Stimulated activated effector memory CD8-positive, alpha-beta T cell treated with anti-CD3 and anti-CD28 coated beads, Interleukin-12 subunit alpha, Interleukin-12 subunit beta, amount 100 ng/mL, for 72 hours (primary cell): Measurements from ENCODE around the gene COQ8A.
"Not testable (repeated sequence)": the region's sequence is repeated elsewhere in the genome, so short reads cannot be mapped to it uniquely, and the experiment has no call there.

Experiments
- ATAC-seq: fragments of 150-1000 bp; cut with Tn5 transposase; 2 replicates; pipeline ENCODE4 v1.10.0; 2021
- DNase-seq, 2 donors: peaks; one replicate each; pipeline ENCODE4 v3.0.0; 2021 to 2022; ENCODE audit warnings: low spot score in 2 of 2
- H3K27ac Mint-ChIP-seq: one replicate; pipeline ENCODE4 v1.8.0; 2022; ENCODE audit warnings: mild to moderate bottlenecking, mixed read lengths
- H3K36me3 Mint-ChIP-seq: one replicate; pipeline ENCODE4 v1.8.0; 2022; ENCODE audit warnings: mild to moderate bottlenecking, mixed read lengths
- H3K4me1 Mint-ChIP-seq: one replicate; pipeline ENCODE4 v1.8.0; 2022; ENCODE audit warnings: mixed read lengths
- H3K4me3 Mint-ChIP-seq: one replicate; pipeline ENCODE4 v1.8.0; 2022; ENCODE audit warnings: mild to moderate bottlenecking, mixed read lengths
- H3K9me3 Mint-ChIP-seq: one replicate; pipeline ENCODE4 v1.8.0; 2022; ENCODE audit warnings: mixed read lengths

COQ8A gene

DNA sequence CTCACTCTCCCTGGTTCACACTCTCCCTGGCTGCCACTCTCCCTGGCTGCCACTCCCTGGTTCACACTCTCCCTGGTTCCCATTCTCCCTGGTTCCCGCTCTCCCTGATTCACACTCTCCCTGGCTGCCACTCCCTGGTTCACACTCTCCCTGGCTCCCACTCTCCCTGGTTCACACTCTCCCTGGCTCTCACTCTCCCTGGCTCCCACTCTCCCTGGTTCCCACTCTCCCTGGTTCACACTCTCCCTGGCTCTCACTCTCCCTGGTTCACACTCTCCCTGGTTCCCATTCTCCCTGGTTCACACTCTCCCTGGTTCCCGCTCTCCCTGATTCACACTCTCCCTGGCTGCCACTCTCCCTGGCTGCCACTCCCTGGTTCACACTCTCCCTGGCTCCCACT, 15.8 kb downstream of the COQ8A start:
- not testable (repeated sequence) for H3K4me3 Mint-ChIP-seq, H3K27ac Mint-ChIP-seq, DNase-seq, H3K9me3 Mint-ChIP-seq, ATAC-seq, H3K36me3 Mint-ChIP-seq
- H3K4me1 Mint-ChIP-seq: peaks cover 48% of the 10 kb centered on the region

- no peaks in the 10 kb centered on the region for H3K36me3 Mint-ChIP-seq
- H3K27ac Mint-ChIP-seq: no peak overlapping the region
- H3K4me3 Mint-ChIP-seq: no peak overlapping the region
- peaks cover 2% of the 10 kb centered on the region for H3K9me3 Mint-ChIP-seq
- ATAC-seq: no peak
- DNase-seq: no peak
- H3K4me1 Mint-ChIP-seq: peaks cover 43% of the 10 kb centered on the region
Measured at GRCh38 chr1:226956942-226957713, 17.0 kb downstream of the COQ8A start.

- Mint-ChIP-seq H3K36me3 (no peaks in the 10 kb centered on the region), H3K4me3 (no peak overlapping the region), H3K27ac (no peak overlapping the region), H3K9me3 (peaks cover 2% of the 10 kb centered on the region), H3K4me1 (peaks cover 43% of the 10 kb centered on the region)
- ATAC-seq: no peak
- no peak for DNase-seq
Measured at GRCh38 chr1:226957714-226958113, 17.6 kb downstream of the COQ8A start.

DNA sequence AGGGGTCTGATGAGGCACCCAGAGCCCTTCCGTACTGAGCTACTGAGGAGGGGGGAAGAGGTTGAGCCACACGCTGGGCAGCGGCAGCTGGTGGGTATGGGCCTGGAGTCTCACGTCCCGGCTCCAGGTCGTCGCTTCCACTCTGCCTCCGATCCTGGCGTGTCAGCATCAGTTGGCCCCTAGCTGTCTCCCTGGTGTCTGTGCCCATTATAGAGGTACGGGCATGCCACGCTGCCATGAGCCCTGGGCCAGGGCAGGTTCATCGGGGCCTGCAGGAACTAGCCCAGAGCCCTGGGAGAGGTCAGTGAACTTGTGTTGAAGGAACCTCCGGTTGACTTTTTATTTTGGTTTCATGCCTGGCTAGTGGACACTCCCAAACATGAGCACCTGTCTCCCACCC, 18.2 kb downstream of the COQ8A start:
- Mint-ChIP-seq H3K9me3 (peaks cover 2% of the 10 kb centered on the region), H3K4me3 (no peak overlapping the region), H3K4me1 (peaks cover 40% of the 10 kb centered on the region), H3K27ac (peak overlapping the region; percentile 19), H3K36me3 (no peaks in the 10 kb centered on the region)
- DNase-seq: no peak
- ATAC-seq: no peak

- ATAC-seq (no peak), DNase-seq (no peak)
- Mint-ChIP-seq H3K27ac (peak overlapping the region; percentile 67), H3K36me3 (no peaks in the 10 kb centered on the region), H3K4me3 (no peak overlapping the region), H3K9me3 (peaks cover 2% of the 10 kb centered on the region), H3K4me1 (peaks cover 28% of the 10 kb centered on the region)
Measured at GRCh38 chr1:226960256-226960655, 20.2 kb downstream of the COQ8A start.

GRCh38 chr1:226960944-226961765, 21.1 kb downstream of the COQ8A start:
- no peaks in the 10 kb centered on the region for H3K36me3 Mint-ChIP-seq
- H3K4me3 Mint-ChIP-seq: no peak overlapping the region
- H3K9me3 Mint-ChIP-seq: peaks cover 2% of the 10 kb centered on the region
- H3K4me1 Mint-ChIP-seq: peaks cover 26% of the 10 kb centered on the region
- ATAC-seq: no peak
- peak overlapping the region; percentile 67 for H3K27ac Mint-ChIP-seq
- no peak for DNase-seq

GRCh38 chr1:226962421-226963391, 22.6 kb downstream of the COQ8A start:
- H3K4me3 Mint-ChIP-seq: no peak overlapping the region
- H3K36me3 Mint-ChIP-seq: no peaks in the 10 kb centered on the region
- H3K27ac Mint-ChIP-seq: no peak overlapping the region
- DNase-seq (no peak), ATAC-seq (no peak)
- peaks cover 24% of the 10 kb centered on the region for H3K4me1 Mint-ChIP-seq
- no peaks in the 10 kb centered on the region for H3K9me3 Mint-ChIP-seq

DNA sequence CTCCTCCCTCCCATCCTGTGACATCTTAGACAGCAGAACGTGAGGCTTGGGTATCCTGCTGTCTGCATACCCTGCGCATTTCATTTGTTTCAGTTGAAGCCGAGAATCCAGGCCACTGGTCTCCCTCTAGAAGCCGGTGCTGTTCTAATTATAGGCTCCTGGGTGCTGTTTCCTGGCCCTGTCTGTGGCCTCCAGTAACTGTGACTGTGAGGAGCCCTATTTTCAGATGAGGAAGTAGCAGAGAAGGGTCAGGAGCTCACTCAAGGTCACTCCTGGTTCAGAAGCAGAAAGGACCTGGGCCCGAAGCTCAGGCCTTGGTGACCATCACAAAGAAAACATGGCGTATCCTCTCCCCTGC, 24.0 kb downstream of the COQ8A start:
- H3K9me3 Mint-ChIP-seq: no peaks in the 10 kb centered on the region
- no peaks in the 10 kb centered on the region for H3K36me3 Mint-ChIP-seq

GRCh38 chr1:226964611-226965486, 24.8 kb downstream of the COQ8A start:
- no peaks in the 10 kb centered on the region for H3K36me3 Mint-ChIP-seq
- ATAC-seq (no peak), DNase-seq (no peak)
- peaks cover 6% of the 10 kb centered on the region for H3K4me1 Mint-ChIP-seq
- no peaks in the 10 kb centered on the region for H3K9me3 Mint-ChIP-seq
- peak overlapping the region; percentile 76 for H3K27ac Mint-ChIP-seq
- no peak overlapping the region for H3K4me3 Mint-ChIP-seq

More for the DNA sequence above, 24.0 kb downstream of the COQ8A start:
- peak overlapping the region; percentile 76 for H3K27ac Mint-ChIP-seq
- no peak for ATAC-seq
- H3K4me1 Mint-ChIP-seq: peaks cover 14% of the 10 kb centered on the region
- DNase-seq: no peak
- H3K4me3 Mint-ChIP-seq: no peak overlapping the region

- no peaks in the 10 kb centered on the region for H3K36me3 Mint-ChIP-seq
- peaks cover 6% of the 10 kb centered on the region for H3K4me1 Mint-ChIP-seq
- DNase-seq (no peak), ATAC-seq (no peak)
- H3K9me3 Mint-ChIP-seq: no peaks in the 10 kb centered on the region
- no peak overlapping the region for H3K27ac Mint-ChIP-seq
- no peak overlapping the region for H3K4me3 Mint-ChIP-seq
Measured at GRCh38 chr1:226965581-226966440, 25.7 kb downstream of the COQ8A start.

DNA sequence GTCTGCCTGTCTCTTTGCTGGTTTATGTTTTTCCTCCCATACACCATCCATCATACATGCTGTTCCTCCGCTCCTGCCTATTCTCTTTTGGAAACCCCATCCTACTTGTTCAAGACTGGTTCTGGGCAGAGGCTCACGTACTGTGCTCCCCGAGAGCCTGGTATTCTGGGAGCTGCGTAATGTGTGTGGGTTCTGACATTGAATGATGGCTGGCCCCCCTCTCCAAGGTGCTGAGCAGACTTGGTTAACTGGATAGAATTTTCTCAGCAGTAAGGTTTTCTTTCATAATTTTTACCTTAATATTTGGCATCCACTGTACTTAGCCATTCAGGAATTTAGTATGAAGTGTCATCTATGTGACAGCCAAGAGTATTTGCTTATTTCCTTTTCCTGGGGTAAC, 26.6 kb downstream of the COQ8A start:
- Mint-ChIP-seq H3K4me1 (peaks cover 9% of the 10 kb centered on the region), H3K36me3 (peaks cover 2% of the 10 kb centered on the region), H3K4me3 (no peak overlapping the region), H3K27ac (no peak overlapping the region), H3K9me3 (peaks cover 2% of the 10 kb centered on the region)
- ATAC-seq: no peak
- DNase-seq: no peak

GRCh38 chr1:226967665-226968064, 27.6 kb downstream of the COQ8A start:
- peaks cover 6% of the 10 kb centered on the region for H3K9me3 Mint-ChIP-seq
- H3K27ac Mint-ChIP-seq: no peak overlapping the region

GRCh38 chr1:226971765-226972164, 31.7 kb downstream of the COQ8A start:
- Mint-ChIP-seq H3K9me3 (peaks cover 6% of the 10 kb centered on the region), H3K4me1 (peaks cover 14% of the 10 kb centered on the region), H3K4me3 (no peak overlapping the region), H3K27ac (peak overlapping the region; percentile 10), H3K36me3 (peaks cover 8% of the 10 kb centered on the region)
- ATAC-seq (no peak), DNase-seq (no peak)

More at GRCh38 chr1:226967665-226968064, 27.6 kb downstream of the COQ8A start:
- H3K4me1 Mint-ChIP-seq: peaks cover 14% of the 10 kb centered on the region
- H3K4me3 Mint-ChIP-seq: no peak overlapping the region
- ATAC-seq: no peak
- DNase-seq: no peak
- peaks cover 8% of the 10 kb centered on the region for H3K36me3 Mint-ChIP-seq
